GM13976 (cell line): ENCODE results near the gene TPP2.

Source experiments
- DNase-seq: peaks from one replicate; pipeline ENCODE4 v3.0.0; 2012; ENCODE audit warnings: low spot score
- in situ Hi-C: fragments of 300-500 bp; cut with MboI; formaldehyde crosslinking; loops from one replicate; pipeline ENCODE4 v1.12.0; 2022; ENCODE audit warnings: low sequenced_read_pairs, mixed read lengths, inconsistent platforms; ENCODE audit not compliant: unreplicated experiment
- TF ChIP-seq, protein P1 (sequence below): IDR thresholded peaks from 2 replicates; pipeline ENCODE4 v1.5.1; 2012; ENCODE audit warnings: borderline replicate concordance, mild to moderate bottlenecking; ENCODE audit not compliant: insufficient read depth; ENCODE audit errors: extremely low read depth, missing control alignments, control extremely low read depth

TPP2 gene

DNA sequence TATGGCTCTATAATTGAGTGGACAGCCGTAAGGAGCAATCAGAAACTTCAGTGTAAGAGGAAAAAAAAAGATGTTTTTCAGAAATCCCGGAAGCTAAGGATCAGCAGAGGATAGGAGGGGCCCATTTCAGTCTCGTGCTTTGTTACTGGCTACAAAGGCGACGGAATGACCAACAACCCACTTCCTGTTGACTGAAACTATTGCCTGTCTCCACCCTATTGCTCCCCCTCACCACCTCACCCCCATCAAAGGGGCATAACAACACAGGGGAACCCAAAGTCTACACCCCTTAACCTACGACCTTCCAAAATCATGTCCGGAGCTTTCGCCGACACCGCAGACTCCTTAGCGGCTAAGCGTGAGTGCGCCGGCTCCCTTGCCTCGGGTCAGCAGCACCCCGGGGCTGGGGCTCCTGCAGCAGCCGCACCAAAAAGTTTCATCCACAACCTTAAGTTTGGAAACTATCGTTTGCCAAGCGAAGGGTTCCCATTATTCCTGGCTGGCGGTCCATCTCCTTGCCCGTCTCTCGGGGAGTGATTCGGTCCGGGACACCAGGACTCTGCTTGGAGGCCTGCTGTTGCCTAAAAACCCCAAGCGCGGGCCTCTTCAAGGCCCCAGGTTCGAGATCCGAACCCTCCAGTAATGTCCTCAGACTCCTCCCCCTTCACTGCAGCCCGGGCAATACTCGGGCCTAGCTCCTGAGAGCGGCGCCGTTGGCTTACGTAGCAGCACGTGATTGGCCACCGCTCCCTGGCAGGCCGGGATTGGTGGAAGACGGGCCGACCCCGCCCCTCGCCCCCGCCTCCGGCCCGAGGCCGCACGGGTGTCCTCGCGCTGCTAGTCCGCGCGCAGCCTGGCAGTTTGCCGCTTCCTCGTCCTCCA, at the start of gene TPP2:
Gene TPP2 (plus strand): TSS at position 840 of the 882 bp plus-strand sequence. CDS start 53 bp downstream, outside the sequence.
- TF ChIP-seq, protein P1, sequence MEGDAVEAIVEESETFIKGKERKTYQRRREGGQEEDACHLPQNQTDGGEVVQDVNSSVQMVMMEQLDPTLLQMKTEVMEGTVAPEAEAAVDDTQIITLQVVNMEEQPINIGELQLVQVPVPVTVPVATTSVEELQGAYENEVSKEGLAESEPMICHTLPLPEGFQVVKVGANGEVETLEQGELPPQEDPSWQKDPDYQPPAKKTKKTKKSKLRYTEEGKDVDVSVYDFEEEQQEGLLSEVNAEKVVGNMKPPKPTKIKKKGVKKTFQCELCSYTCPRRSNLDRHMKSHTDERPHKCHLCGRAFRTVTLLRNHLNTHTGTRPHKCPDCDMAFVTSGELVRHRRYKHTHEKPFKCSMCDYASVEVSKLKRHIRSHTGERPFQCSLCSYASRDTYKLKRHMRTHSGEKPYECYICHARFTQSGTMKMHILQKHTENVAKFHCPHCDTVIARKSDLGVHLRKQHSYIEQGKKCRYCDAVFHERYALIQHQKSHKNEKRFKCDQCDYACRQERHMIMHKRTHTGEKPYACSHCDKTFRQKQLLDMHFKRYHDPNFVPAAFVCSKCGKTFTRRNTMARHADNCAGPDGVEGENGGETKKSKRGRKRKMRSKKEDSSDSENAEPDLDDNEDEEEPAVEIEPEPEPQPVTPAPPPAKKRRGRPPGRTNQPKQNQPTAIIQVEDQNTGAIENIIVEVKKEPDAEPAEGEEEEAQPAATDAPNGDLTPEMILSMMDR: no peak
- DNase-seq: peak; percentile 99
- in situ Hi-C loops: loop anchor here (5.0 to 25.0 kb wide), 3 partner anchors 178 to 541 kb away; partner anchors contain the start of gene TEX30

- in situ Hi-C loops: no loop called here
- TF ChIP-seq, protein P1: no peak
- DNase-seq: no peak
Measured at GRCh38 chr13:102548811-102549210, 48.0 kb upstream of the TPP2 start.

DNA sequence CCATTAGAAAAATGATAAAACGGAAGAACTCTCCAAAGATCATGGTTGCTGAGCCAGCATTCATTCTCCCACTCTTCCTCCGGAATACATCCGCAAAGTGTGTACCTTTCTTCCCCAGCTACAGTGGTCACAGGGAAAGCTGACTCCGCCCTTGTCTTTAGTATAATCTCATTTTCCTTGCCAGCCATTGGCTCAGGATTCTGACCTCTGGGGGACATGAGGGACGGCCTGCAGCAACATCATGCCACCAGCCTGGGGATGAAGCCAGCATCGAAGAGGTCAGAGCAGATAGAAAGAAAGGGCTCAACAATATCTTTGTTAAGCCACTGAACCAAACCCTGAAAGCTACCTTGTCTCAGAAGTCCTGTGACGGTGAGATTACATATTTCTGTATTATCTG, 46.3 kb upstream of the TPP2 start:
- TF ChIP-seq, protein P1: no peak
- in situ Hi-C loops: no loop called here
- no peak for DNase-seq

GRCh38 chr13:102555914-102556553, 40.8 kb upstream of the TPP2 start:
- in situ Hi-C loops: no loop called here

DNA sequence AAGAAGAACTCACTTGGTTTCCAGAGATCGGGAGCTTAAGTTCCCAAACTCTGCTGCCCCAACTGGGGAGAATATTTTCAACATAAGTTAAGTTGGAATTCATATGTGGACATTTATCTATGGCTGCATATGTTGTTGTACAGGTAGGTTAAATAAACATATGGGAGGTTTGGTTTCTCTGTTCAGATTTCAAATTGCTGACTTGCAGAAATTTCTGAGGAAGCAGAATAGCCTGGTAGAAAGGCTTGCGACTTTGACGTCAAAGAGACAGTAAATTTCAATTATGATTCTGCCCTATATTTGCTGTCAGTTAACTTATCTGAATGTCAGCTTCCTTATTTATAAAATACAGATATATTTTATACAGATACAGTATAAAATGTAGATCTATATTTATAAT, 40.0 kb upstream of the TPP2 start:
- in situ Hi-C loops: no loop called here
- TF ChIP-seq, protein P1: no peak
- DNase-seq: no peak

More at GRCh38 chr13:102555914-102556553, 40.8 kb upstream of the TPP2 start:
- TF ChIP-seq, protein P1: no peak
- peak; percentile 26 for DNase-seq

GRCh38 chr13:102558029-102558428, 38.8 kb upstream of the TPP2 start:
- TF ChIP-seq, protein P1: no peak
- DNase-seq: no peak
- in situ Hi-C loops: no loop called here
